ENCODE results near the gene DICER1.

DICER1 gene

GRCh38 chr14:95137164-95137803 is 20.0 kb downstream of the DICER1 start:
- Histone ChIP-seq H3K4me3 (ENCODE audit: low read length) (no peak overlapping the region), H4K20me1 (ENCODE audit: insufficient read depth, low read length) (no peaks in the 10 kb centered on the region), H3F3A (ENCODE audit: insufficient read depth, low read length) (no peaks in the 10 kb centered on the region), H3K79me2 (ENCODE audit: low read length) (peaks cover 52% of the 10 kb centered on the region), H2AFZ (ENCODE audit: low read length) (no peak overlapping the region), H3K9me2 (replicated peaks; ENCODE audit: insufficient read depth, low read length) (no peaks in the 10 kb centered on the region), H3K4me2 (ENCODE audit: low read depth, low read length) (no peak overlapping the region), H3K27ac (ENCODE audit: low read length) (no peak overlapping the region), H3K9ac (ENCODE audit: low read length) (no peak overlapping the region), H3K9me3 (replicated peaks; ENCODE audit: insufficient read depth, low read length) (no peaks in the 10 kb centered on the region), H3K36me3 (replicated peaks; ENCODE audit: insufficient read depth, low read length) (no peaks in the 10 kb centered on the region), H3K4me1 (ENCODE audit: low read length) (no peaks in the 10 kb centered on the region), H3K27me3 (replicated peaks; ENCODE audit: insufficient read depth, low read length) (no peaks in the 10 kb centered on the region)
- DNase-seq, result no peak
- TF ChIP-seq EZH2phosphoT487 (IDR thresholded peaks at IDR 0.05; ENCODE audit: low read length) (no peak), EZH2 (optimal IDR thresholded peaks at IDR 0.05; ENCODE audit: low read depth, low read length) (no peak), CTCF (IDR thresholded peaks at IDR 0.05; ENCODE audit: low read length) (no peak)

DNA sequence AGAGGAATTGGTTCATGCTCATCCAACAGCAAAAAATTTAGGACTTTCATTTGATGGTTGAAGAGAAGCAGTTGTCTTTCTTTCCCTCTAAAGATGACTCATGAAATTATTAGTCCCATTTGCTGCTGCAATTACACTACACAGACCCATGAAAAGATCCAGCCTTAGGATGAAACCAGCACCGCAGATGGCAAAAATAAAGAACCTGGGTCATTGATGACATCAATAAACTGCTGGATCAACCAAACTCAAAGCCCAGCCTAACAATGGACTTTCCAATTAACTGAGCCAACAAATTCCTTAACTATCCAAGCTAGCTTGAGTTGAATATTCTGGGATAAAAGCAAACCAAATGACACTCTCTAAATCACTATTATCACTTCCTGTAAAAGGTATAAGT is 20.7 kb downstream of the DICER1 start:
- no peaks in the 10 kb centered on the region for H3K36me3 ChIP-seq (replicated peaks; ENCODE audit: insufficient read depth, low read length)
- no peak overlapping the region for H3K4me2 ChIP-seq (ENCODE audit: low read depth, low read length)
- H3K27me3 ChIP-seq (replicated peaks; ENCODE audit: insufficient read depth, low read length), result no peaks in the 10 kb centered on the region
- no peaks in the 10 kb centered on the region for H3K4me1 ChIP-seq (ENCODE audit: low read length)
- peaks cover 46% of the 10 kb centered on the region for H3K79me2 ChIP-seq (ENCODE audit: low read length)
- H2AFZ ChIP-seq (ENCODE audit: low read length), result no peak overlapping the region
- H3K9me2 ChIP-seq (replicated peaks; ENCODE audit: insufficient read depth, low read length), result no peaks in the 10 kb centered on the region
- no peak overlapping the region for H3K27ac ChIP-seq (ENCODE audit: low read length)
- H3K9me3 ChIP-seq (replicated peaks; ENCODE audit: insufficient read depth, low read length), result no peaks in the 10 kb centered on the region
- no peak overlapping the region for H3K4me3 ChIP-seq (ENCODE audit: low read length)
- H4K20me1 ChIP-seq (ENCODE audit: insufficient read depth, low read length), result no peaks in the 10 kb centered on the region
- no peaks in the 10 kb centered on the region for H3F3A ChIP-seq (ENCODE audit: insufficient read depth, low read length)
- no peak for DNase-seq
- TF ChIP-seq EZH2phosphoT487 (IDR thresholded peaks at IDR 0.05; ENCODE audit: low read length) (no peak), EZH2 (optimal IDR thresholded peaks at IDR 0.05; ENCODE audit: low read depth, low read length) (no peak), CTCF (IDR thresholded peaks at IDR 0.05; ENCODE audit: low read length) (no peak)
- no peak overlapping the region for H3K9ac ChIP-seq (ENCODE audit: low read length)

GRCh38 chr14:95134304-95134933 is 22.9 kb downstream of the DICER1 start:
- H3K27ac ChIP-seq (ENCODE audit: low read length), result no peak overlapping the region
- TF ChIP-seq EZH2phosphoT487 (IDR thresholded peaks at IDR 0.05; ENCODE audit: low read length), result no peak
- TF ChIP-seq CTCF (IDR thresholded peaks at IDR 0.05; ENCODE audit: low read length), result no peak
- TF ChIP-seq EZH2 (optimal IDR thresholded peaks at IDR 0.05; ENCODE audit: low read depth, low read length), result no peak
- no peak for DNase-seq
- H3K9me2 ChIP-seq (replicated peaks; ENCODE audit: insufficient read depth, low read length), result no peaks in the 10 kb centered on the region
- no peaks in the 10 kb centered on the region for H4K20me1 ChIP-seq (ENCODE audit: insufficient read depth, low read length)
- H3K4me2 ChIP-seq (ENCODE audit: low read depth, low read length), result no peak overlapping the region
- H3K4me3 ChIP-seq (ENCODE audit: low read length), result no peak overlapping the region
- no peaks in the 10 kb centered on the region for H3K27me3 ChIP-seq (replicated peaks; ENCODE audit: insufficient read depth, low read length)
- peaks cover 29% of the 10 kb centered on the region for H3K79me2 ChIP-seq (ENCODE audit: low read length)
- H3K9me3 ChIP-seq (replicated peaks; ENCODE audit: insufficient read depth, low read length), result no peaks in the 10 kb centered on the region
- H3K36me3 ChIP-seq (replicated peaks; ENCODE audit: insufficient read depth, low read length), result no peaks in the 10 kb centered on the region
- H2AFZ ChIP-seq (ENCODE audit: low read length), result no peak overlapping the region
- H3K9ac ChIP-seq (ENCODE audit: low read length), result no peak overlapping the region
- no peaks in the 10 kb centered on the region for H3F3A ChIP-seq (ENCODE audit: insufficient read depth, low read length)
- no peaks in the 10 kb centered on the region for H3K4me1 ChIP-seq (ENCODE audit: low read length)

All from MM.1S (cell line).